HepG2 (cell line): Measurements from ENCODE around the gene AP1M2. TPM values are rescaled to one million over a fixed set of nuclear protein-coding genes. Genes with fewer than 3 reads are reported as not detected.
A peak's percentile ranks its signal among the peaks of the same experiment; 100 is the strongest.

Experiments
- FOXC1 ChIP-seq: sonication (generic); formaldehyde crosslinking; IDR thresholded peaks from 2 replicates; pipeline ENCODE4 v1.8.0; 2022; ENCODE audit warnings: mild to moderate bottlenecking, missing genetic modification reagents, borderline replicate concordance
- HOXA9 ChIP-seq: sonication (generic); formaldehyde crosslinking; IDR thresholded peaks from 2 replicates; pipeline ENCODE4 v1.8.1; 2022; ENCODE audit warnings: missing genetic modification reagents, mild to moderate bottlenecking, moderate library complexity, borderline replicate concordance
- RFX5 ChIP-seq: IDR thresholded peaks from 2 replicates; pipeline ENCODE4 v1.6.1; 2011; ENCODE audit warnings: low read depth, low read length, improper control_type of control experiment
- SOX13 ChIP-seq, 3 experiments: fragments of 450-650 bp in 1 of 3; sonication (generic) in 1 of 3; formaldehyde crosslinking in 1 of 3; IDR thresholded peaks in 2 of 3; conservative IDR thresholded peaks in 1 of 3; 2 replicates each; pipeline versions ENCODE4 v1.5.0 to v1.6.1; 2016 to 2020; ENCODE audit warnings: antibody characterized with exemption in 1 of 3, mild to moderate bottlenecking in 1 of 3, missing compliant biosample characterization in 1 of 3, missing genetic modification reagents in 1 of 3, moderate library complexity in 1 of 3
- SP1 ChIP-seq, 2 experiments: fragments of 450-650 bp in 1 of 2; sonication (generic) in 1 of 2; formaldehyde crosslinking in 1 of 2; IDR thresholded peaks; 2 replicates each; pipeline versions ENCODE4 v1.4.0 to v1.6.1; 2016 to 2020; ENCODE audit warnings: missing genetic modification reagents in 1 of 2
- TEAD3 ChIP-seq: optimal IDR thresholded peaks from 2 replicates; pipeline ENCODE3; 2016; ENCODE audit warnings: borderline replicate concordance
- ZNF333 ChIP-seq: sonication (generic); formaldehyde crosslinking; IDR thresholded peaks from 2 replicates; pipeline ENCODE4 v1.4.0; 2020; ENCODE audit warnings: mild to moderate bottlenecking, missing genetic modification reagents, borderline replicate concordance
- ZNF335 ChIP-seq: sonication (generic); formaldehyde crosslinking; IDR thresholded peaks from 2 replicates; pipeline ENCODE4 v1.4.0; 2020; ENCODE audit warnings: missing genetic modification reagents
- ZNF441 ChIP-seq: sonication (generic); formaldehyde crosslinking; IDR thresholded peaks from 2 replicates; pipeline ENCODE4 v1.7.0; 2021; ENCODE audit warnings: missing genetic modification reagents, borderline replicate concordance
- ZNF614 ChIP-seq: IDR thresholded peaks from 2 replicates; pipeline ENCODE4 v1.6.1; 2018; ENCODE audit warnings: missing biosample characterization, missing genetic modification reagents, inconsistent platforms, borderline replicate concordance
- ZNF619 ChIP-seq: sonication (generic); formaldehyde crosslinking; IDR thresholded peaks from 2 replicates; pipeline ENCODE4 v1.4.0; 2020; ENCODE audit warnings: mild to moderate bottlenecking, missing genetic modification reagents
- ZNF761 ChIP-seq: sonication (generic); formaldehyde crosslinking; conservative IDR thresholded peaks from 2 replicates; pipeline ENCODE4 v1.4.0; 2020; ENCODE audit warnings: mild to moderate bottlenecking, missing genetic modification reagents
- polyA plus RNA-seq, 8 experiments: library from polyadenylated mRNA; depleted of rRNA in 3 of 8; stranded (reverse) in 7 of 8; unstranded in 1 of 8; fragments of >200 nt; fragmentation: Illumina TruSeq in 4 of 8; extraction: Trizol in 4 of 8; gene quantifications; 2 replicates each; pipeline versions ENCODE4 v1.2.1 to v1.2.3, GENCODE V29; 2011 to 2016; ENCODE audit warnings: low read depth in 4 of 8, missing spikeins in 1 of 8, mixed read lengths in 1 of 8; ENCODE audit not compliant: insufficient read depth in 1 of 8
- total RNA-seq, 5 experiments: library from RNA; depleted of rRNA; stranded (reverse); fragments of >200 nt; fragmentation: Illumina TruSeq; extraction: Trizol; gene quantifications; 2 replicates each; pipeline ENCODE4 v1.2.3, GENCODE V29; 2016; ENCODE audit warnings: low read depth in 1 of 5
- TF ChIP-seq, protein P1 (sequence below): conservative IDR thresholded peaks from 2 replicates; pipeline ENCODE4 v1.6.1; 2018; ENCODE audit warnings: missing genetic modification reagents
- TF ChIP-seq, protein P2 (sequence below): sonication (generic); formaldehyde crosslinking; IDR thresholded peaks from 2 replicates; pipeline ENCODE4 v1.4.0; 2020; ENCODE audit warnings: mild to moderate bottlenecking, missing genetic modification reagents
- TF ChIP-seq, protein P3 (sequence below): sonication (generic); formaldehyde crosslinking; IDR thresholded peaks from 2 replicates; pipeline ENCODE4 v1.4.0; 2020; ENCODE audit warnings: missing genetic modification reagents; ENCODE audit errors: not compliant biosample characterization

Gene AP1M2
- total and polyA plus RNA-seq, 2 of the 13 experiments (the other 11 are each of a cell fraction or from before 2014, with no cell fraction given): 6.3 to 76.8 TPM

DNA sequence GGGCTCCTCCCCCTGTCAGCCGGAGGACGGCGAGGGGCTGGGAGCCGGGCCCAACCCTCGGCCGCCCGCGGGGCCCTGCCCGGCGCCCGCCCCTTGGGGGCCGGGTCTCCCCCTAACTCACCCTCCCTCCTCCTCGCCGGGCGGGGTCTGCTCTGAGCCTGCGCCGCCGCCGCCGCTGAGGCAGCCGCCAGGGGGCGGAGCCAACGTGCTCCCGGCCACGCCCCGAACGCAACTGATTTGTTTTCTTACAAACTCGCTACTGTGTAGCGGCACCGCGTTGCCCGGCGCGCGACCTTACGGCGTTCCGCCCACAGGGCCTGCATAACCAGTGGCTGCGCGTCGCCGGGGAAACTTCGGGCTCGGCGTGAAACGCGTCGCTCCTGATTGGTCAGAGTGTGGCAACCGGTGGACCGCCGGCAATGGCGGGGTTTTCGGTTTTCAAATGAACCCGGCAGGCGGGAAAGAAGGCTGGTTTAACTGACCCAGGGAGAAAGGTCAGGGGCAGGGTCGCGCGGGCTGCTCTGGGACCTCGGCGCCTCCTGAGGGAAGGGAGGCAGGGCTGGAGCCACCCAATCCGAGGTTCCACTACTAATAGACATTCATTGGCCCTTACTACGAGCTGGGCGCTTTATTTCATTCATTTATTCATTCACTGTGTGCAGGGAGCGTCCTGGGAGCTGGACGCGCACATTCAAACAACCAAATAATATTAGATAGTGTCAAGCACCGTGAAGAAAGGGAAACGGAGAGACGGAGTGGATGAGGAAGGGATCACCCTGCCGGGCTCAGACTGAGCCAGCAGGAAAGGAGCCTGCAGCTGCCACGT lies 18.1 kb downstream of the AP1M2 start, which contains the start of gene CDKN2D (continued):
- TF ChIP-seq, protein P1, sequence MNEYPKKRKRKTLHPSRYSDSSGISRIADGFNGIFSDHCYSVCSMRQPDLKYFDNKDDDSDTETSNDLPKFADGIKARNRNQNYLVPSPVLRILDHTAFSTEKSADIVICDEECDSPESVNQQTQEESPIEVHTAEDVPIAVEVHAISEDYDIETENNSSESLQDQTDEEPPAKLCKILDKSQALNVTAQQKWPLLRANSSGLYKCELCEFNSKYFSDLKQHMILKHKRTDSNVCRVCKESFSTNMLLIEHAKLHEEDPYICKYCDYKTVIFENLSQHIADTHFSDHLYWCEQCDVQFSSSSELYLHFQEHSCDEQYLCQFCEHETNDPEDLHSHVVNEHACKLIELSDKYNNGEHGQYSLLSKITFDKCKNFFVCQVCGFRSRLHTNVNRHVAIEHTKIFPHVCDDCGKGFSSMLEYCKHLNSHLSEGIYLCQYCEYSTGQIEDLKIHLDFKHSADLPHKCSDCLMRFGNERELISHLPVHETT (CRISPR knock-in tag): peak; percentile 17
- TF ChIP-seq SOX13 (IDR thresholded peaks at IDR 0.05) (no peak), SOX13 (CRISPR knock-in tag; conservative IDR thresholded peaks at IDR 0.05 in 1 of 2, IDR thresholded peaks at IDR 0.05 in 1 of 2) (no peak), TEAD3 (peak; percentile 78), ZNF441 (CRISPR knock-in tag) (peak; percentile 98), ZNF333 (CRISPR knock-in tag) (0 out of 2 replicates have a peak, but pooled peaks have one; percentile 8), ZNF619 (CRISPR knock-in tag) (peak; percentile 85; the same call in 1 of the 2 replicates), HOXA9 (CRISPR knock-in tag) (peak; percentile 79), RFX5 (peak; percentile 99), ZNF761 (CRISPR knock-in tag) (no peak), FOXC1 (CRISPR knock-in tag) (peak; percentile 76; the same call in 1 of the 2 replicates), ZNF335 (0 out of 2 replicates have a peak, but pooled peaks have one; percentile 22), ZNF614 (CRISPR knock-in tag) (peak; percentile 56; the same call in 1 of the 2 replicates), SP1 (IDR thresholded peaks at IDR 0.05) (0 out of 2 replicates have a peak, but pooled peaks have one; percentile 29), SP1 (CRISPR knock-in tag; IDR thresholded peaks at IDR 0.05) (peak; percentile 97)
- TF ChIP-seq, protein P2, sequence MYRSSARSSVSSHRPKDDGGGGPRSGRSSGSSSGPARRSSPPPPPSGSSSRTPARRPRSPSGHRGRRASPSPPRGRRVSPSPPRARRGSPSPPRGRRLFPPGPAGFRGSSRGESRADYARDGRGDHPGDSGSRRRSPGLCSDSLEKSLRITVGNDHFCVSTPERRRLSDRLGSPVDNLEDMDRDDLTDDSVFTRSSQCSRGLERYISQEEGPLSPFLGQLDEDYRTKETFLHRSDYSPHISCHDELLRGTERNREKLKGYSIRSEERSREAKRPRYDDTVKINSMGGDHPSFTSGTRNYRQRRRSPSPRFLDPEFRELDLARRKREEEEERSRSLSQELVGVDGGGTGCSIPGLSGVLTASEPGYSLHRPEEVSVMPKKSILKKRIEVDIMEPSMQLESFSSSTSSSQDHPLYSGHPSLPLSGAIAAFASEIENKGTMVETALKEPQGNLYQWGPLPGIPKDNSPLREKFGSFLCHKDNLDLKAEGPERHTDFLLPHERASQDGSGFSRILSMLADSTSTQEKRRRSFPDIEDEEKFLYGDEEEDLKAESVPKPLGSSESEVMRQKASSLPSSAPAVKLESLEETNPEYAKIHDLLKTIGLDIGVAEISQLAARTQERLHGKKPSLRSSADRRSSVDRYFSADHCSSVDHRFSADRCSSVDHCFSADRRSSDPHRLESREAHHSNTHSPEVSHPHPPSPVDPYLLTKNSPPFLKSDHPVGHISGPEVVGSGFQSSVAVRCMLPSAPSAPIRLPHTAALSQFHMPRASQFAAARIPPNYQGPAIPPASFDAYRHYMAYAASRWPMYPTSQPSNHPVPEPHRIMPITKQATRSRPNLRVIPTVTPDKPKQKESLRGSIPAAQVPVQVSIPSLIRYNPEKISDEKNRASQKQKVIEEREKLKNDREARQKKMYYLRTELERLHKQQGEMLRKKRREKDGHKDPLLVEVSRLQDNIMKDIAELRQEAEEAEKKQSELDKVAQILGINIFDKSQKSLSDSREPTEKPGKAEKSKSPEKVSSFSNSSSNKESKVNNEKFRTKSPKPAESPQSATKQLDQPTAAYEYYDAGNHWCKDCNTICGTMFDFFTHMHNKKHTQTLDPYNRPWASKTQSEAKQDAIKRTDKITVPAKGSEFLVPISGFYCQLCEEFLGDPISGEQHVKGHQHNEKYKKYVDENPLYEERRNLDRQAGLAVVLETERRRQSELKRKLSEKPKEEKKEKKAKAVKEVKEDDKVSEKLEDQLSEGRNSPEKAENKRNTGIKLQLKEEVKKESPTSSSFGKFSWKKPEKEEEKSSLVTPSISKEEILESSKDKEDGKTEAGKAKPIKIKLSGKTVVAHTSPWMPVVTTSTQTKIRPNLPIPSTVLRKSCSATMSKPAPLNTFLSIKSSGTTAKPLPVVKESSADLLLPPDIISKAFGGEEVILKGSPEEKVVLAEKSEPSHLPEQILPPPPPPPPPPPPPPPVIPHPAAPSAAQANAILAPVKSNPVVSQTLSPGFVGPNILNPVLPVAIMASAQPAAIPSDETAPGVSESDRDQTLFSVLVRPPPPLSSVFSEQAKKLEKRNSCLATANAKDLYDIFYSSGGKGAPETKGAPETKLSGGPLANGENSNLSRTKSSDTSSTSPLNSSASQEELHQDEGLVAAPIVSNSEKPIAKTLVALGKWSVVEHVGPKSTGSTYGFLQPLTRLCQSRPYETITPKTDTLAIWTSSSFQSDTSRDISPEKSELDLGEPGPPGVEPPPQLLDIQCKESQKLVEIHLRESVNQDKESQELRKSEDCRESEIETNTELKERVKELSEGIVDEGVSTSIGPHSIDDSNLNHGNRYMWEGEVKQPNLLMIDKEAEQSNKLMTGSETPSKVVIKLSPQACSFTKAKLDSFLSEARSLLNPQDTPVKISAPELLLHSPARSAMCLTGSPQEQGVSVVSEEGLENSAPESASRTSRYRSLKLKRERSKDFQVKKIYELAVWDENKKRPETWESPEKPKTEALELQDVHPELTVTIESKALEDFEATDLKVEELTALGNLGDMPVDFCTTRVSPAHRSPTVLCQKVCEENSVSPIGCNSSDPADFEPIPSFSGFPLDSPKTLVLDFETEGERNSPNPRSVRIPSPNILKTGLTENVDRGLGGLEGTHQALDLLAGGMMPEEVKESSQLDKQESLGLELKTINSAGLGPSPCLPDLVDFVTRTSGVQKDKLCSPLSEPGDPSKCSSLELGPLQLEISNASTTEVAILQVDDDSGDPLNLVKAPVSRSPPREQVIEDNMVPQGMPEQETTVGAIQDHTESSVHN (CRISPR knock-in tag): no peak
- TF ChIP-seq, protein P3, sequence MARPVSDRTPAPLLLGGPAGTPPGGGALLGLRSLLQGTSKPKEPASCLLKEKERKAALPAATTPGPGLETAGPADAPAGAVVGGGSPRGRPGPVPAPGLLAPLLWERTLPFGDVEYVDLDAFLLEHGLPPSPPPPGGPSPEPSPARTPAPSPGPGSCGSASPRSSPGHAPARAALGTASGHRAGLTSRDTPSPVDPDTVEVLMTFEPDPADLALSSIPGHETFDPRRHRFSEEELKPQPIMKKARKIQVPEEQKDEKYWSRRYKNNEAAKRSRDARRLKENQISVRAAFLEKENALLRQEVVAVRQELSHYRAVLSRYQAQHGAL (CRISPR knock-in tag): no peak
